Inferior parietal cortex (tissue), 1 donor: ENCODE data around the gene CDS2.
A peak's percentile ranks its signal among the peaks of the same experiment; 100 is the strongest.

Source experiments
- DNase-seq: peaks from one replicate; pipeline ENCODE4 v3.0.0-alpha.2; 2016; ENCODE audit errors: extremely low spot score

The CDS2 gene

DNA sequence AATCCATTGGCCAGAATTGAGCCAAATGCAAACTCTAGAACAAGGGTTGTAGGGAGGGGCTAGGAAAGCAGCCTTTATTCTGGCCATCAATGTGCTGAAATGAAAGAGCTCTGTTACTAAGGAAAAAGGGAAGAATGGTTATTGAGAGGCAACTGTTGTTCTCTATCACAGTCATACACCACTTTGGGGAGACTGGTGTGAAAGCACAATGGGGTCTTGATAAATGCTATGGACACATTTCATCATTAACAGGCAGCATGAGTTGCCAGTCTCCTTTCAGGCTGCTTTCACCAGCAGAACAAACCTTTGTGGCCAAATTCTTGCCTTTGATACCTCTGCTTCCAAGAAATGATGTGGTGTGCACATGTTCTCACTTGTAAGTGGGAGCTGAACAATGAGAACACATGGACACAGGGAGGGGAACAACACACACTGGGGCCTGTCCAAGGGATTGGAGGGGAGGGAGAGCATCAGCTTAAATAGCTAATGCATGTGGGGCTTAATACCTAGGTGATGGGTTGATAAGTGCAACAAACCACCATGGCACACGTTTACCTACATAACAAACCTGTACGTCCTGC, 86.2 kb downstream of the CDS2 start:
- peak; percentile 60 for DNase-seq

DNA sequence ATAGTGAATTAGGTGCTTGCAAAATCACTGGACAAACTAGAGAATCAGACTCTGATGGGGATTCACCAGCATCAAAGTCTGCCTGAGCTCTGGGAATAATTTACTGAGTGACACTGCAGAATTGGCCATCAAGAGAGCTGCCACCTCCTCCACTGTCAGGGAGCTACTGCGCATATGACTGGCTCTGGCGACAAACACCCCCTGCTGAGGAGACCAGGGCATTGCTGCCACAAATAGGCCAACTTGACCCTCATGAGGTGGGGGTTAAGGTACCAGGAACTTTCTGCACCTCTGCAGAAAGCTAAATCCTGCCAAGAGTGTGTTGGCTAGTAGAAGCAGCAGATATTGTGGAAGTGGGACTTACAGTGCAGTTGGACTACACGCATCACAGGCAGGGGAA, 88.0 kb downstream of the CDS2 start:
- no peak for DNase-seq

DNA sequence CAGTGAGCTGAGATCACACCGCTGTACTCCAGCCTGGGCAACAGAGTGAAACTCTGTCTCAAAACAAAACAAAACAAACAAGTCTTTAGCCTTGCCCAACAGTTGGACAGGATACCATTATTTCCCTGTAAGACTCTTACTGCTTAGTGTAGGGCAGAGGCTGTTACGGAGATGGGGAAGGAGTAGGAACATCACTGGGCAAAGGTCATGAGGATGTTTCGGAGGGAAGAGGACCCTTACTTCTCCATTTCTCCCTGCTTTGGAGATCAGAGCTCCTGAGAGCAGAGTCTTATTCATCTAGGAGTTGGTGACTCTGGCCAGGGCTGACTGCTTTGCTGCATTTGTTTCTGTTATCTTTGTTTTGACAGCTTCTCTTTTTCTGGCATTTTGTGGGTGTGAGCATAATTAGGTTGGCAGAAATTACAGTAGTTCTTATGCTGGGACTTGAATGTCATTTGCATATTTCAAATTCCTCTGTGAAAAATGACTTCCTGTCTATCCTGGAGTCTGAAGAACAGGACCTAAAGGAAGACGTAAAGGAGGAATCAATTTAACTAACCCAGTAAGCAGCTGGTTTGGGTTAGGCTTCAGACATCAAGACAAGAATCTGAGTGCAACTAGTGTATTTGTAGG, 89.0 kb downstream of the CDS2 start:
- no peak for DNase-seq

GRCh38 chr20:5216663-5217062, 89.9 kb downstream of the CDS2 start:
- no peak for DNase-seq

- DNase-seq: no peak
Observed at GRCh38 chr20:5217616-5218015, 90.8 kb downstream of the CDS2 start.

DNA sequence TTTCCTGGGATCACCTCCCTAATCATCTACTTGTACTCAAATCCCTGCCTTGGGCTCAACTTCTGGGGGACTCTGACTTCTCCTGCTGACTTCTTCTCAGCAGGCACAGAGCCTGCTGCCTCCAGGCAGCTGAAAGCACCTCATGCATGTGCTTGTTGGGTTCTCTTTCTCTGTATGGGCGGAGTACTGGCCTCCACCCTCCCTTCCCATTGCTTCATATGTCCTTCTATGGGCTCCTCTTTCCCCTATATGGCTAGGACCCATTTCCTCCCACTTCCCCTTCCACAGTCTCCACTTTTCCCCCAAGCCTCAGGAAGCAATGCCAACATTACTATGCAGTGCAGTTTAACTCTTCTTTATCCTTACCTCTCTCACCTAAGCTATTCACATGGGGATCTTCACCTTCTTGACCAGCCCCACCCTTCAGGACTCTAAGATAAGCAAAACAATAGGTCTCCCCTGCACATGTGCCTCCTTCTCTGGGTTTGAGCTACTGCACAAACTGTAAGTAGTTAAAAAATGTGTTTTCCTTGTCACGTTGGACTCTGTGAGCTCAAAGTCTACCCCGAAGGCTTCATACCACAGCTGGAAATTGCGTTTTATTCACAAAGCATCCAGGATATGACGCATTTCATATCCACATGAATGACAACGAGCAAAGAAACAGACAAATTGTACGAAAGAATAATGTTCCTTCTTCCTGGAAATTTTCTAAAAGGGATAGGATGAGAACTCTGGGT, 93.7 kb downstream of the CDS2 start:
- no peak for DNase-seq

GRCh38 chr20:5221061-5221430, 94.2 kb downstream of the CDS2 start:
- no peak for DNase-seq

GRCh38 chr20:5222919-5223634, 96.3 kb downstream of the CDS2 start:
- peak; percentile 85 for DNase-seq

- DNase-seq: no peak
Observed at GRCh38 chr20:5230544-5230943, 103.7 kb downstream of the CDS2 start.

DNA sequence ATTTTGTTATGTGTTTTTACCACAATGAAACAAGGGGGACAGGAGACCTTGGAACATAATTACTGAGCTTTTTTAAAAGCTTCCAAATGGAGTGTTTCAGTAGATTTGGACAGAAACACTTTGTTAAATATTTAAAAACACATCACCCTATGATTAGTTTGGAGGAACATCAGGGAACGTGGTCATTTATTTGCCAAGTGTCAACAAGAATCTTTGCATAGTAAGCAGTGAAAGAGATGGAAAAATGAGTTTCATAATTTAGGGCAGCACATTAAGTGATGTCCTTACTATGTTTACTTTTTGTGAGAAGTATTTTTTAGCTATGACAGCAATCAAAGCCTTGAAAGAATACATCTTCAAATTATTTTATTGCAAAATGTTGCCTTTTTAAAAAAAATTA, 107.3 kb downstream of the CDS2 start:
- DNase-seq: no peak

- DNase-seq: no peak
Observed at GRCh38 chr20:5234978-5235377, 108.2 kb downstream of the CDS2 start.
